Activated T-helper 1 cell treated with anti-CD3 and anti-CD28 coated beads, Interleukin-12 subunit alpha, Interleukin-12 subunit beta, Interleukin-2, Interleukin-4 antibody, amounts not matched to agents 30 ng/mL and 10 ng/mL and 1 ng/mL, durations not matched to agents 14 hours and 24 hours and 36 hours (primary cell): ENCODE data around the gene SDCCAG8. TPM values are rescaled to one million over a fixed set of nuclear protein-coding genes. Genes with fewer than 3 reads are reported as not detected.
A peak's percentile ranks its signal among the peaks of the same experiment; 100 is the strongest.

ENCODE experiments used
- DNase-seq: peaks from one replicate; pipeline ENCODE4 v3.0.0; 2021; ENCODE audit warnings: low spot score
- H3K27ac Mint-ChIP-seq: one replicate; pipeline ENCODE4 v1.8.0; 2021; ENCODE audit warnings: mild to moderate bottlenecking, mixed read lengths
- H3K27me3 Mint-ChIP-seq: one replicate; pipeline ENCODE4 v1.8.0; 2022; ENCODE audit warnings: mild to moderate bottlenecking, moderate library complexity, mixed read lengths; ENCODE audit not compliant: insufficient read depth
- H3K36me3 Mint-ChIP-seq: one replicate; pipeline ENCODE4 v1.8.0; 2021; ENCODE audit warnings: low read depth, mixed read lengths
- H3K4me1 Mint-ChIP-seq: one replicate; pipeline ENCODE4 v1.8.0; 2021; ENCODE audit warnings: low read depth, mixed read lengths
- H3K4me3 Mint-ChIP-seq: one replicate; pipeline ENCODE4 v1.8.0; 2021; ENCODE audit warnings: mild to moderate bottlenecking, moderate library complexity, mixed read lengths
- H3K9me3 Mint-ChIP-seq: one replicate; pipeline ENCODE4 v1.8.0; 2021; ENCODE audit warnings: mixed read lengths
- intact Hi-C: fragments of 100-400 bp; cut with micrococcal nuclease; formaldehyde crosslinking; loops from one replicate; pipeline ENCODE4 v1.15.1; 2024
- total RNA-seq: library from RNA; stranded (reverse); gene quantifications from 2 replicates; pipeline ENCODE4 v1.2.3, GENCODE V29; 2022

SDCCAG8 gene
- total RNA-seq, 1 donor from 2014 or later = 17.6 TPM

DNA sequence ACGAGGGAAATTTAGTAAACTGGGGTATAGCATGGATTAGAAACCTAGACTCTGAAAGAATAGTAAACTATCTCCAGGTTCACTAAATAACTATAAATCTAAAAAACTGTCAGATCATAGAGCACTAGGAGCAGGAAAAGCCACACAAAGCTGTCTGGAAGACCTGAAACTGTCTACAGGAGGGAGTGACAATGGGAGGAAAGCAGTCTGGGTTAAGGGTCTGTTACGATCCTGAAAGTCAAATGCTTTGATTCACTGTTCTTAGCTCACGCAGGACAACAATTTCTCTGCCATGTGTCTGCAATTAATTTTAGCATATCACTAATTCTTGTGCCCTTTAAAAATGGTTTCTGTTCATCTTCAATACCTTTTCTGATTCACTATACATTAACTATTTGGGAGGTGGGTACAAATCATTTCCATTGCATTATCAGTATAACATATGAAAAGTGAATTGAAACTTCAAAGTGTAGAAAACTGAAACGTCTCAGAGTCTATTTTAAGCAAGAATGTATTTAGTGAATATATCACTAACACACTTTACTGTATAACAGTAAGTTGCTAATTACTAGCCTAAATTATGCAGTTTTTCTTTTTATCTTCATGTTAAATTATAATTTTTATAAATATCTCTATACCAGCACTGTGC is 19.1 kb upstream of the SDCCAG8 start:
- intact Hi-C loops = no loop called here
- H3K4me3 Mint-ChIP-seq = no peak overlapping the region
- no peaks in the 10 kb centered on the region for H3K27me3 Mint-ChIP-seq
- H3K9me3 Mint-ChIP-seq = peaks cover 27% of the 10 kb centered on the region
- H3K4me1 Mint-ChIP-seq = no peaks in the 10 kb centered on the region
- no peak overlapping the region for H3K27ac Mint-ChIP-seq
- H3K36me3 Mint-ChIP-seq = peaks cover 34% of the 10 kb centered on the region
- DNase-seq = no peak

- DNase-seq = no peak
- H3K36me3 Mint-ChIP-seq = peaks cover 11% of the 10 kb centered on the region
- intact Hi-C loops = no loop called here
These were observed 11.4 kb upstream of the SDCCAG8 start for GRCh38 chr1:243244432-243244841.

GRCh38 chr1:243246916-243247315 is 8.9 kb upstream of the SDCCAG8 start:
- Mint-ChIP-seq H3K36me3 (peaks cover 10% of the 10 kb centered on the region), H3K4me3 (no peak overlapping the region), H3K4me1 (peaks cover 25% of the 10 kb centered on the region), H3K27me3 (no peaks in the 10 kb centered on the region), H3K9me3 (peaks cover under 1% of the 10 kb centered on the region), H3K27ac (no peak overlapping the region)
- intact Hi-C loops = no loop called here
- DNase-seq = no peak

More at GRCh38 chr1:243244432-243244841, 11.4 kb upstream of the SDCCAG8 start:
- peaks cover 12% of the 10 kb centered on the region for H3K4me1 Mint-ChIP-seq
- no peak overlapping the region for H3K4me3 Mint-ChIP-seq
- no peaks in the 10 kb centered on the region for H3K27me3 Mint-ChIP-seq
- H3K9me3 Mint-ChIP-seq = peaks cover 6% of the 10 kb centered on the region
- H3K27ac Mint-ChIP-seq = no peak overlapping the region

GRCh38 chr1:243247901-243248300 is 7.9 kb upstream of the SDCCAG8 start:
- peaks cover 9% of the 10 kb centered on the region for H3K36me3 Mint-ChIP-seq
- DNase-seq = no peak
- H3K4me3 Mint-ChIP-seq = no peak overlapping the region
- H3K4me1 Mint-ChIP-seq = peaks cover 25% of the 10 kb centered on the region
- H3K9me3 Mint-ChIP-seq = no peaks in the 10 kb centered on the region
- intact Hi-C loops = no loop called here
- no peaks in the 10 kb centered on the region for H3K27me3 Mint-ChIP-seq
- H3K27ac Mint-ChIP-seq = no peak overlapping the region

- H3K36me3 Mint-ChIP-seq = peaks cover 4% of the 10 kb centered on the region
- DNase-seq = no peak
- no peaks in the 10 kb centered on the region for H3K9me3 Mint-ChIP-seq
- peaks cover 37% of the 10 kb centered on the region for H3K4me1 Mint-ChIP-seq
- intact Hi-C loops = no loop called here
- no peak overlapping the region for H3K4me3 Mint-ChIP-seq
- no peaks in the 10 kb centered on the region for H3K27me3 Mint-ChIP-seq
- no peak overlapping the region for H3K27ac Mint-ChIP-seq
These were observed 6.6 kb upstream of the SDCCAG8 start for GRCh38 chr1:243249214-243249613.

GRCh38 chr1:243250102-243250501 is 5.7 kb upstream of the SDCCAG8 start:
- Mint-ChIP-seq H3K4me1 (peaks cover 40% of the 10 kb centered on the region), H3K27ac (no peak overlapping the region), H3K27me3 (no peaks in the 10 kb centered on the region), H3K4me3 (no peak overlapping the region), H3K36me3 (peaks cover 3% of the 10 kb centered on the region), H3K9me3 (no peaks in the 10 kb centered on the region)
- intact Hi-C loops = loop anchor here (10.0 kb wide), 3 partner anchors 65 to 1735 kb away; partner anchors contain the start of genes COX20 and FH
- no peak for DNase-seq

- intact Hi-C loops = loop anchor here (10.0 kb wide), 3 partner anchors 67 to 1737 kb away; partner anchors contain the start of genes COX20 and FH
These were observed 4.3 kb upstream of the SDCCAG8 start for GRCh38 chr1:243251539-243251938.

DNA sequence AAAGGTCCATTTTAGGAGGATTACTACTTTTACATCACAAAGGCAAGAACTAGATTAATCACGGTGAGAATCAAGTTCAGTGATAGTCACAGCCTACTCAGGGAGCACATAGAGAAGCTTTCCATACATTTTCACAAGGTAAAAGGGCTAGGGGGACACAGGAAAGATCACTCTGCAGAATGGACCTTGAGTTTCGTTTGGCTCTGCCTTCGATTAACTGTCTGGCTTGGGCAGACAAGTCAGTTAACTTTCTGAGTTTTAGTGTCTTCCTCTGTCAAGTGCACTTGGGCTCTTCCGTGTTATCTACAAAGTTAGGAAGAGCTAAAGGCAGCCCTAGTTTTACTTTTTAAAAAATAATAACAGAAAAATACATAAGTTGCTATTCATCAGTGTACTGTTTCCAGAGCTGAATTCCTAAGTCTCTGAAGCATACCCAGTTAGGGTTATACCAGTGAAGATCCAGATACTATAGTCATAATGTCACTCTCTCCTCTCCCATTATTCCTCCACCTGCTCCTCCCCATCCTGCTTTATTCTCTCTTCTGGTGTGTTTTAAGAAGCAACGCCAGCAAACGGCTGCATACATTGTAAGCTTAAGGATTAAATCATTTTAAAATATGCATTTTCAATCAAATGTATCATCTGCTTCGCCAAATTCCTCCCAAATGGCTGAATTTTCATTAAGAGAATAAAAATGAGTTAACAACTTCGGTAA is 2.5 kb upstream of the SDCCAG8 start:
- no peak for DNase-seq
- Mint-ChIP-seq H3K4me3 (peak overlapping the region; percentile 98), H3K36me3 (peaks cover 3% of the 10 kb centered on the region), H3K4me1 (peaks cover 42% of the 10 kb centered on the region), H3K27me3 (no peaks in the 10 kb centered on the region), H3K9me3 (no peaks in the 10 kb centered on the region), H3K27ac (peak overlapping the region; percentile 59)
- intact Hi-C loops = loop anchor here (10.0 kb wide), 3 partner anchors 69 to 1739 kb away; partner anchors contain the start of genes COX20 and FH

More at GRCh38 chr1:243251539-243251938, 4.3 kb upstream of the SDCCAG8 start:
- no peak overlapping the region for H3K27ac Mint-ChIP-seq
- H3K27me3 Mint-ChIP-seq = no peaks in the 10 kb centered on the region
- H3K36me3 Mint-ChIP-seq = peaks cover 3% of the 10 kb centered on the region
- H3K4me1 Mint-ChIP-seq = peaks cover 44% of the 10 kb centered on the region
- no peak for DNase-seq
- no peaks in the 10 kb centered on the region for H3K9me3 Mint-ChIP-seq
- H3K4me3 Mint-ChIP-seq = no peak overlapping the region

DNA sequence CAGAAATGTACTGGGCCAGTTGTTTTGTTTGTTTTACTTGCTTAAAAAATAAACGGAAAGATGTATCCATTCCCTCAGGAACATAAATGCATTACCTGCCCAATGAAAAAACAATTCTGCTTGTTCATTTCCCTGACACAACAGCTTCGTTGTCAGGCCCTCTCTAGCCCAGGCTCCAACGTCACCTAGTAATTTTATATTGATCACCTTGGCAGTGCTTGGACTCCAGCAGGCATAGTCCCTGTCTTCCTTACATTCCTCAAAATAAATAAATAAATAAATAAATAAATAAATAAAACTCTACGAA is 2.0 kb upstream of the SDCCAG8 start:
- intact Hi-C loops = loop anchor here (1.0 to 10.0 kb wide), 7 partner anchors 69 to 1739 kb away; partner anchors contain the start of genes CHML, COX20, FH and OPN3
- Mint-ChIP-seq H3K27ac (peak overlapping the region; percentile 100), H3K4me3 (peak overlapping the region; percentile 98), H3K4me1 (peaks cover 37% of the 10 kb centered on the region), H3K36me3 (peaks cover 4% of the 10 kb centered on the region), H3K9me3 (no peaks in the 10 kb centered on the region), H3K27me3 (no peaks in the 10 kb centered on the region)
- DNase-seq = no peak

- Mint-ChIP-seq H3K36me3 (peaks cover 4% of the 10 kb centered on the region), H3K27ac (peak overlapping the region; percentile 100), H3K4me3 (peak overlapping the region; percentile 98), H3K4me1 (peaks cover 37% of the 10 kb centered on the region), H3K9me3 (no peaks in the 10 kb centered on the region), H3K27me3 (no peaks in the 10 kb centered on the region)
- intact Hi-C loops = loop anchor here (1.0 to 10.0 kb wide), 7 partner anchors 70 to 1740 kb away; partner anchors contain the start of genes CHML, COX20, FH and OPN3
- DNase-seq = peak; percentile 58
These were observed 1.5 kb upstream of the SDCCAG8 start for GRCh38 chr1:243254233-243254926.

DNA sequence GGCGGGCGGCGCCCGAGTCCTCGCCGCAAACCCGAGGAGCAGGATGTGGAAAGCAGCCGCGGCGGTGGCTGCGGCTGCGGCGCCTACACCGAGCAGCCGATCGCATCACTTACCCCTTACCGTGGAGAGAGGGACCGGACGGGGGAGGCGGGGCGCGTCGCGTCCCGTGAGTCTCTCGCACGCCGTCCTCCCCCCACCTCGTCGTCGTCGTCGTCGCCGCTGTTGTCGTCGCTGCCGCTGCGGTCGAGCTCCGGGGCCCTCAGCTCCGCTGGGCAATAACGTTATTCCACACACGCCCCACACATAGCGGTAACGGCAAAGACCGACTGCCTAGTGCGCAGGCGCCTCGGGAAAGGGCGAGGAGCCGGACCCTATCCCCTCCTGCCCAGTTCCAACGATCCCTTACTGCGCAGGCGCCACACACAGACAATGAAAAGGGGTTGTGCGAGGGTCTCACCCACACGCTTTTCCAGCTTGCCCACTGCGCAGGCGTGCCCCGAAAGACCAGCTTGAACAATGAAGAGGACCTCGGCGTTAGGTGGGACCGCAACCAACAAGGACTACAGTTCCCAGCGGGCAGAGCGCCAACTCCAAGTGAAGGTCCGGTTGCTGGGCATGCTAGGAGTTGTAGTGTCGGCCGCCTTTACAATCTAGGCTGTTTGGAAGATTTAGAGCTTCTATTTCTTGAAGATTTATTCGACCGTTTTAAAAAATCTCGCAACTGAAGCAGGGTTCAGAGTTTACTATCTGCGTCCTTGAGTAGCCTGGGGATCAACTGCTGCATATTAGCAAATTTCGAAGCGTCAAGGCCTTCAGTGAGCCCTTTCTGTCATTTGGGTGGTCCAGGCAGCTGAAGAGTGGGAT is 682 bp upstream of the SDCCAG8 start, which contains the start of gene CEP170:
Gene CEP170 (minus strand): TSS at position 355 of the 864 bp plus-strand sequence. CDS start 30,001 bp downstream, outside the sequence.
- Mint-ChIP-seq H3K4me1 (peaks cover 36% of the 10 kb centered on the region), H3K4me3 (peak within 1 kb of the TSS; percentile 98)

DNA sequence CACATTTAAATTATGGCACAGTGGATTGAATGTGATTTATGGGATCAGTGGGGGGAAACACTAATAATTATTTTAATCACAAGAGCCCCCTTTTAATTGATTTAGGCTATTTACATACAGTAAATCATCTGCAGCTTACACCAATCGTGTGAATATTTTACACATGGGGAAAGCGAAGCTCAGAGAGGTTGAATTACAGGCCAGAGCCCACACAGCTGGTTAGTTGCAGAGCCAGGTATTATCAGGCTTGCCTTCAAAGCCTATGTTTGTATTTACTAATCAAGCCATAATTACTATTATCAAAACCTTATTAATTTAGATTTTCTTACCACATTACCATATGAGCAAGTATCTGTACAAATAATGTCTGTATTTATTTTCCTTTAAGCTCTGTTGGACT is 749 bp downstream of the SDCCAG8 start:
- no peaks in the 10 kb centered on the region for H3K9me3 Mint-ChIP-seq
- DNase-seq = no peak
- peaks cover 5% of the 10 kb centered on the region for H3K36me3 Mint-ChIP-seq
- peak overlapping the region; percentile 95 for H3K4me3 Mint-ChIP-seq
- H3K27me3 Mint-ChIP-seq = no peaks in the 10 kb centered on the region
- peak overlapping the region; percentile 99 for H3K27ac Mint-ChIP-seq
- intact Hi-C loops = loop anchor here (1.0 to 10.0 kb wide), 7 partner anchors 18 to 1742 kb away; partner anchors contain the start of genes COX20, FH and HNRNPU
- peaks cover 37% of the 10 kb centered on the region for H3K4me1 Mint-ChIP-seq

More for the DNA sequence above, 682 bp upstream of the SDCCAG8 start, which contains the start of gene CEP170:
- peaks cover 4% of the 10 kb centered on the region for H3K36me3 Mint-ChIP-seq
- H3K9me3 Mint-ChIP-seq = no peaks in the 10 kb centered on the region
- peak within 1 kb of the TSS; percentile 100 for H3K27ac Mint-ChIP-seq
- intact Hi-C loops = loop anchor here (1.0 to 10.0 kb wide), 15 partner anchors 32 to 1740 kb away; partner anchors contain the start of genes CHML, COX20, FH and HNRNPU
- H3K27me3 Mint-ChIP-seq = no peaks in the 10 kb centered on the region
- DNase-seq = peak; percentile 83
